ENCODE data around the gene ARID4A.
"Not testable (repeated sequence)": the region's sequence is repeated elsewhere in the genome, so short reads cannot be mapped to it uniquely, and the experiment has no call there.

The ARID4A gene

GRCh38 chr14:58288106-58288792, 10.1 kb upstream of the ARID4A start:
- DNase-seq (ENCODE audit: extremely low read depth in 1 of 2, low read depth in 1 of 2) = no peak

GRCh38 chr14:58291646-58292045, 6.7 kb upstream of the ARID4A start:
- DNase-seq (ENCODE audit: extremely low read depth in 1 of 2, low read depth in 1 of 2) = no peak

GRCh38 chr14:58292187-58292586, 6.2 kb upstream of the ARID4A start:
- DNase-seq (ENCODE audit: extremely low read depth in 1 of 2, low read depth in 1 of 2) = no peak

- no peak for DNase-seq (ENCODE audit: extremely low read depth in 1 of 2, low read depth in 1 of 2)
Measured at GRCh38 chr14:58294201-58294600, 4.2 kb upstream of the ARID4A start.

GRCh38 chr14:58296726-58297125, 1.6 kb upstream of the ARID4A start:
- no peak for DNase-seq (ENCODE audit: extremely low read depth in 1 of 2, low read depth in 1 of 2)

- no peak for DNase-seq (ENCODE audit: extremely low read depth in 1 of 2, low read depth in 1 of 2)
Measured at GRCh38 chr14:58297412-58297761, 968 bp upstream of the ARID4A start.

GRCh38 chr14:58297762-58298476, 436 bp upstream of the ARID4A start:
- peak; percentile 96 to 98 for DNase-seq (ENCODE audit: extremely low read depth in 1 of 2, low read depth in 1 of 2)

GRCh38 chr14:58299401-58300330, 1.3 kb downstream of the ARID4A start:
- DNase-seq (ENCODE audit: extremely low read depth in 1 of 2, low read depth in 1 of 2) = no peak

- no peak for DNase-seq (ENCODE audit: extremely low read depth in 1 of 2, low read depth in 1 of 2)
Measured at GRCh38 chr14:58301416-58301815, 3.1 kb downstream of the ARID4A start.

GRCh38 chr14:58305730-58306129, 7.4 kb downstream of the ARID4A start:
- DNase-seq (ENCODE audit: extremely low read depth in 1 of 2, low read depth in 1 of 2) = no peak

GRCh38 chr14:58307597-58308316, 9.4 kb downstream of the ARID4A start:
- no peak for DNase-seq (ENCODE audit: extremely low read depth in 1 of 2, low read depth in 1 of 2)

- DNase-seq (ENCODE audit: extremely low read depth in 1 of 2, low read depth in 1 of 2) = no peak
Measured at GRCh38 chr14:58309086-58309485, 10.7 kb downstream of the ARID4A start.

- no peak for DNase-seq (ENCODE audit: extremely low read depth in 1 of 2, low read depth in 1 of 2)
Measured at GRCh38 chr14:58313699-58314098, 15.3 kb downstream of the ARID4A start.

- DNase-seq (ENCODE audit: extremely low read depth in 1 of 2, low read depth in 1 of 2) = no peak
Measured at GRCh38 chr14:58315606-58316005, 17.3 kb downstream of the ARID4A start.

GRCh38 chr14:58327019-58327418, 28.7 kb downstream of the ARID4A start:
- no peak for DNase-seq (ENCODE audit: extremely low read depth in 1 of 2, low read depth in 1 of 2)

GRCh38 chr14:58331111-58331510, 32.8 kb downstream of the ARID4A start:
- peak; percentile 74 to 87 for DNase-seq (ENCODE audit: extremely low read depth in 1 of 2, low read depth in 1 of 2)

- no peak for DNase-seq (ENCODE audit: extremely low read depth in 1 of 2, low read depth in 1 of 2)
Measured at GRCh38 chr14:58332561-58332960, 34.2 kb downstream of the ARID4A start.

GRCh38 chr14:58339666-58340065, 41.3 kb downstream of the ARID4A start:
- DNase-seq (ENCODE audit: extremely low read depth in 1 of 2, low read depth in 1 of 2) = not testable (repeated sequence)

- DNase-seq (ENCODE audit: extremely low read depth in 1 of 2, low read depth in 1 of 2) = no peak
Measured at GRCh38 chr14:58341152-58341748, 42.9 kb downstream of the ARID4A start.

- not testable (repeated sequence) for DNase-seq (ENCODE audit: extremely low read depth in 1 of 2, low read depth in 1 of 2)
Measured at GRCh38 chr14:58343535-58343934, 45.2 kb downstream of the ARID4A start.

All from activated CD8-positive, alpha-beta memory T cell treated with anti-CD3 and anti-CD28 coated beads for 1 hour (primary cell).